Parathyroid adenoma (tissue), 2 donors: ENCODE data around the gene EZH1.
A peak's percentile ranks its signal among the peaks of the same experiment; 100 is the strongest.

Experiments used
- H2AFZ ChIP-seq: fragments of 300-600 bp; sonication (generic); one replicate; pipeline ENCODE4 v1.7.0; 2017; ENCODE audit warnings: antibody characterized with exemption, mild to moderate bottlenecking
- H3K27ac ChIP-seq: fragments of 300-600 bp; sonication (generic); one replicate; pipeline ENCODE4 v1.7.0; 2017
- H3K27me3 ChIP-seq: fragments of 300-600 bp; sonication (generic); one replicate; pipeline ENCODE4 v1.7.0; 2017; ENCODE audit warnings: low read length; ENCODE audit not compliant: control insufficient read depth, insufficient read depth
- H3K36me3 ChIP-seq: fragments of 300-600 bp; sonication (generic); one replicate; pipeline ENCODE4 v1.7.0; 2017; ENCODE audit warnings: low read length; ENCODE audit not compliant: control insufficient read depth, insufficient read depth
- H3K4me1 ChIP-seq: fragments of 300-600 bp; sonication (generic); one replicate; pipeline ENCODE4 v1.7.0; 2017; ENCODE audit warnings: control low read depth
- H3K4me2 ChIP-seq: fragments of 300-600 bp; sonication (generic); one replicate; pipeline ENCODE4 v1.7.0; 2017; ENCODE audit warnings: low read length
- H3K4me3 ChIP-seq: fragments of 300-600 bp; sonication (generic); one replicate; pipeline ENCODE4 v1.7.0; 2017; ENCODE audit warnings: low read depth, low read length
- H3K79me2 ChIP-seq: fragments of 300-600 bp; sonication (generic); one replicate; pipeline ENCODE4 v1.7.0; 2017; ENCODE audit warnings: control low read depth
- H3K9ac ChIP-seq: fragments of 300-600 bp; sonication (generic); one replicate; pipeline ENCODE4 v1.7.0; 2017; ENCODE audit warnings: mild to moderate bottlenecking
- H3K9me3 ChIP-seq: fragments of 300-600 bp; sonication (generic); one replicate; pipeline ENCODE4 v1.7.0; 2017; ENCODE audit warnings: low read length; ENCODE audit not compliant: control insufficient read depth
- TF ChIP-seq, protein P1 (sequence below): fragments of 300-600 bp; sonication (generic); IDR thresholded peaks from one replicate; pipeline ENCODE4 v1.7.0; 2017; ENCODE audit warnings: antibody characterized with exemption, mild to moderate bottlenecking
- donor health status: primary hyperparathyroidism.

The EZH1 gene

GRCh38 chr17:42761638-42762037 lies 16.8 kb upstream of the EZH1 start:
- no peaks in the 10 kb centered on the region for H3K9me3 ChIP-seq
- peak overlapping the region; percentile 97 for H2AFZ ChIP-seq
- H3K9ac ChIP-seq: no peak overlapping the region
- peak overlapping the region; percentile 30 for H3K4me3 ChIP-seq
- no peaks in the 10 kb centered on the region for H3K36me3 ChIP-seq
- no peaks in the 10 kb centered on the region for H3K27me3 ChIP-seq
- no peaks in the 10 kb centered on the region for H3K4me1 ChIP-seq
- TF ChIP-seq, protein P1, sequence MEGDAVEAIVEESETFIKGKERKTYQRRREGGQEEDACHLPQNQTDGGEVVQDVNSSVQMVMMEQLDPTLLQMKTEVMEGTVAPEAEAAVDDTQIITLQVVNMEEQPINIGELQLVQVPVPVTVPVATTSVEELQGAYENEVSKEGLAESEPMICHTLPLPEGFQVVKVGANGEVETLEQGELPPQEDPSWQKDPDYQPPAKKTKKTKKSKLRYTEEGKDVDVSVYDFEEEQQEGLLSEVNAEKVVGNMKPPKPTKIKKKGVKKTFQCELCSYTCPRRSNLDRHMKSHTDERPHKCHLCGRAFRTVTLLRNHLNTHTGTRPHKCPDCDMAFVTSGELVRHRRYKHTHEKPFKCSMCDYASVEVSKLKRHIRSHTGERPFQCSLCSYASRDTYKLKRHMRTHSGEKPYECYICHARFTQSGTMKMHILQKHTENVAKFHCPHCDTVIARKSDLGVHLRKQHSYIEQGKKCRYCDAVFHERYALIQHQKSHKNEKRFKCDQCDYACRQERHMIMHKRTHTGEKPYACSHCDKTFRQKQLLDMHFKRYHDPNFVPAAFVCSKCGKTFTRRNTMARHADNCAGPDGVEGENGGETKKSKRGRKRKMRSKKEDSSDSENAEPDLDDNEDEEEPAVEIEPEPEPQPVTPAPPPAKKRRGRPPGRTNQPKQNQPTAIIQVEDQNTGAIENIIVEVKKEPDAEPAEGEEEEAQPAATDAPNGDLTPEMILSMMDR: no peak
- H3K79me2 ChIP-seq: no peaks in the 10 kb centered on the region
- H3K27ac ChIP-seq: peak overlapping the region; percentile 53
- H3K4me2 ChIP-seq: peak overlapping the region; percentile 76

- Histone ChIP-seq H3K27me3 (no peaks in the 10 kb centered on the region), H3K4me1 (no peaks in the 10 kb centered on the region), H3K36me3 (no peaks in the 10 kb centered on the region), H3K27ac (peak within 1 kb of the TSS; percentile 53), H2AFZ (peak within 1 kb of the TSS; percentile 97), H3K9me3 (no peaks in the 10 kb centered on the region), H3K9ac (no peak within 1 kb of the TSS), H3K4me2 (peak within 1 kb of the TSS; percentile 76), H3K79me2 (no peaks in the 10 kb centered on the region), H3K4me3 (peak within 1 kb of the TSS; percentile 30)
- TF ChIP-seq, protein P1: peak; percentile 14
Observed at GRCh38 chr17:42760652-42761581, 16.1 kb upstream of the EZH1 start, which contains the start of gene RAMP2. Gene RAMP2, plus strand, starts transcription at chr17:42761227. Its CDS starts 35 bp downstream, at chr17:42761262.

DNA sequence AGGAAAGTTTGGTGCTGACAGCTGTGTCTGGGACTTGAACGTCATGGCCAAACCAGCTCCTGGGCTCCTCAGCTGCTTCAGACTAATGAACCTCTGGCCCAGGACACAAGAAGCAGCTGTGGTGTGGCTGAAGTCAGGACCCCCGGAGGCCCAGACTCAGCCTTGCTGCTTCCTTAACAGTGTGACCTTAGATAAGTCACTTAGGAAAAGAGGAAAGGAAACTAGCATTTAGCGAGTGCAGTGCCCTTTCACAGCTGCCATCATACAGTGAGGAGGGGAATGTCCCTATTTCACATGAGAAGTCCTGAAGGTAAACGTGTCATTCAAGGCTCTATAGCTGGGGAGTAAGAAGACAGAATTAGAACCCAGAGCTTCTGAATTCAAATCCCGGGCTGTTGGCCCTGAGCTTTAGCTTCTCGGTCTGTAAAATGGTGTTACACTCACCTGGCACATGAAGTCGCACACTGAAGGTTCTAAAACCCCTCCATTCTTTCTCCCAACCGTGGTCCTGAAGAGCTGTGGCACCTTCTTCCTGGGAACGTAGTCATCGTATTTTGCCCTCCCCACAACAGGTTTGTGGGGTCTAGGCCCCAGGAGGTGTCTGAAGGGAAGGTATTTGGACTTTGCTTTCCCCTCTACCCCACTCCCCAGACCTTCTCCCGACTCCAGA lies 15.3 kb upstream of the EZH1 start:
- H3K4me2 ChIP-seq: peak overlapping the region; percentile 76
- H3K79me2 ChIP-seq: no peaks in the 10 kb centered on the region
- H3K9ac ChIP-seq: no peak overlapping the region
- no peaks in the 10 kb centered on the region for H3K4me1 ChIP-seq
- no peaks in the 10 kb centered on the region for H3K9me3 ChIP-seq
- peak overlapping the region; percentile 30 for H3K4me3 ChIP-seq
- no peak overlapping the region for H3K27ac ChIP-seq
- no peaks in the 10 kb centered on the region for H3K27me3 ChIP-seq
- TF ChIP-seq, protein P1: no peak
- peak overlapping the region; percentile 97 for H2AFZ ChIP-seq
- no peaks in the 10 kb centered on the region for H3K36me3 ChIP-seq

DNA sequence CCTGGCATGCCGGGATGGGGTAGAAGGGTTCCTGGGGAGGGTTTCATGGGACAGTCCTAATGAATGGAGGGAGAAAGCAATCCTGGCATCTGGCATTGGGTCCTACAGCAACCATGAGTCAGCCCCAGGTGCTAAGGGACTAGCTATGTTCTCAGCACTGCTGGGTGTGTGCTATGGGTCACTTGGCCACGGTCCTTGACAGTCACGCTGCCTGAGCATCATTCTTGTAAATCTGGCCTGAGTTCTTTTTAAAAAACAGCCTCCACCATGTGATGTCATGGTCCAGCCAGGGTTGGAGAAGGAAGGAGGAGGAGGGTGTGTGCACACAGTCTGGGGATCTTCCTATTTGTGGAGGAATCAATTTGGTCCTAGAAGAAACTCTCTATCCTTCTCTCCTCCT lies 9.9 kb upstream of the EZH1 start:
- Histone ChIP-seq H3K36me3 (no peaks in the 10 kb centered on the region), H2AFZ (no peak overlapping the region), H3K4me1 (no peaks in the 10 kb centered on the region), H3K79me2 (no peaks in the 10 kb centered on the region), H3K4me2 (no peak overlapping the region), H3K4me3 (no peak overlapping the region), H3K9me3 (no peaks in the 10 kb centered on the region), H3K9ac (no peak overlapping the region), H3K27ac (no peak overlapping the region), H3K27me3 (no peaks in the 10 kb centered on the region)
- TF ChIP-seq, protein P1: no peak
